NCI-H82 (cell line): Measurements from ENCODE around the gene TTLL11.

Source experiments
- DNase-seq: peaks from one replicate; lab custom pipeline; 2025; lab: John Stamatoyannopoulos, UW

The TTLL11 gene

GRCh38 chr9:121786998-121787422, 306.1 kb downstream of the TTLL11 start:
- no peak for DNase-seq

GRCh38 chr9:121786543-121786948, 306.6 kb downstream of the TTLL11 start:
- no peak for DNase-seq

GRCh38 chr9:121785673-121786542, 307.2 kb downstream of the TTLL11 start:
- DNase-seq, result no peak

DNA sequence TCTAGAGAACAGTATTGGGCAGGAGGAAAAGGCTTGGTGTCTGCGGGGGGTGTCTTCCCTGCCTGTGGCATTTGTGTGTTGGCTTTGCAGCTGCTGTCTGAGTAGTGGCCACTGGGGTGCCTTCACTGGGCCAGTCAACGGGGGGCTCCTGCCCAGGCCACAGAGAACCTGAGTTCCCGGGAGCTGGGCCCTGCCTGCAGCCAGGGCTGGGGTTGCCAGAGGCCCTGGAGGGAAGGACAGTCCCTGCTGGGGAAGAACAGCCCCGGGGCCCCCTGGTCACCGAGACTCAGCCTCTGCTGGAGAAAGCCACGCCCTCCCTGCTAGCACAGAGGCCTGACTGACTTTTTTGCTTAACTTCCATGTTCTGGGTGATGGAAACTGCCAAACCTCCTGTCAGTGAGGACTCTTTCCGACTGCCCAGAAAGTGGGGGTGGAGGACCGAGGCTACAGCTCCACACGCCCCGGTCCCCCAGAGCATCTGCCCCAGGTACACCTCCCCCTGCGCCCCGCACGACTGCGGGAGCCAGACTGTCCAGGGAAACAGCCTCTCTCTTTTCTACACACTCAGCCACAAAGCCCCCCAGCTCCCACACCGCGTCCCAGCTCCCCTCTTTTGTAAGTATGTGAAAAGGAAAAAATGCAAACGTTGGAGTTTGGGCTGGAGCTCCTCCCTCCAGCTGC, 308.2 kb downstream of the TTLL11 start:
- DNase-seq, result no peak

DNA sequence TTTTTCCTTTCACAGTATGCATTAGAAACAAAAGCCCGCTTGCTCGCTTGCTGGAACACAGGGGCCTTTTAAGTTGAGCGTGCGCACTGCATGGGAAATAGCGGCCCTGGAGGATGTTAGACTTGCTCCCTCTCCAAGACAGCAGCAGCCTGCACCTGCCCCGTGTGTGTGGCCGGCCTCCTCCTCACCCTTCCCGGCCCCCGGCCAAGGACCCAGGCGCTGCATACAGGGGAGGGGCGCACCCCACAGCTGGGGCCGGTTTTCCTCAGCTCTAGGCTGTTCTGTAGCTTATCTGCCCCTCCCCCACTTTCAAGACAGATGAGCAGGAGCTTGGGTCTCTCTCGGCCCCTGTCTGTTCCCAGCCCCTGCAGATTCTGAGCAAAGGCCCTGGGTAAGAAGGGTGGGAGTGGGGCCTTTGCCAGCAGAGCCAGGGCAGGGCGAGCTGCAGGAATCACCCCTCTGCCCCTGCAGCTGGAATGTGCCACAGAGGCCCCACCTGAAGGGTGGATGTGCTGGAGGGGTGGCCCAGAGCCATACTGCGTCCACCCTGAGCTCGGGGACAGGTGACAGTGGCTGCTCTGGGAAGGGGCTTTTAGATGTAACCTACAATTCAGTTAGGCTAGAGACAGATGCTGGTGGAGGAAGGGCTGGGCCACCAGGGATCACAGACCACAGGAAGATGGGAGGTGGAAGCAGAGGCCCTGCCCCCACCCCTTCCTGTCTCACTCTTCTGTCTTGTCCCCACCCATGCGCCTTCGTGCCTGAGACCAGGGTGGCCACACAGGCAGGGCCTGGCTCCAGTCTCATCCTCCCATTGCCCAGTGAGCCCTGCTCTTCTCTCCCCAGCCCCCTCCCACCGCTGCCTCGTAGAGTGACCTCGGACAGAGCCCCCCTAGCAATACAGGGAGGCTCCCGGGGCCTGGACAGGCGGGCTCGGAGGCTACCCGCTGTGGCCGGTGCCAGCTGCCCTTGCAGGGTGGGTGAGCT, 309.3 kb downstream of the TTLL11 start:
- peak; percentile 9 for DNase-seq

- DNase-seq, result peak; percentile 18
These were observed 310.0 kb downstream of the TTLL11 start for GRCh38 chr9:121783111-121783510.

- no peak for DNase-seq
These were observed 310.5 kb downstream of the TTLL11 start for GRCh38 chr9:121782514-121783110.

DNA sequence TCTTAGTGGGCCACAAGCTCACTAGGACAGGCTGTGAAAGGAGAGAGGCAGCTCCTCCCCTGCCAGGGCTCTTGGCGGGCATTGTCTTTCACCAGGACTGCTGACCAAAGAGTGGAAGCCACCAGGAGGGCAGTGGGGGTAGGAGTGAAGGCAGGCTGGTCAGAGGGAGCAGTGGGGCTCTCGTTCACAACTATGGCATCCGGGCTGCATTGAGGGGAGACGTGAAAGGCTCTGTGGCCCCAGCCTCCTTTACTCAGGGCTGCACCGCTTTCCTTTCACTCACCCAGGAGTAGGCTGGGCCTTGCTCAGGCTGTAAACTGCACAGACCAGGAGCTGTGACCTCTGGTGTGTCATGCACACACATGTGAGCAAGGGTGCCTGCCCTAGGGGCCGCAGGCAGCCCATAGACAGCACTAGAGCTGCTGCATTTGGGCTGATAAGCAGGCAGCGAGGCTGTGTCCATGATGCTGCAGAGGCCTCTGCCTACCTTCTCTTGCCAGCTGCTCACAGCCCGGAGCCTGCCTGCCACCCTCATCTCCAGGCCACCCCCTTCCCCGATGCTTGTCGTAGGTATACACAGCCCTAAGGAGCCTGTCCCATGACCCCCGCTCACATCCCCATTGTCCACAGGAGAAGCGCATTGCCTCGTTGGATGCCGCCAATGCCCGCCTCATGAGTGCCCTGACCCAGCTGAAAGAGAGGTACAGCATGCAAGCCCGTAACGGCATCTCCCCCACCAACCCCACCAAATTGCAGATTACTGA, 311.2 kb downstream of the TTLL11 start:
- no peak for DNase-seq

GRCh38 chr9:121781145-121781548, 312.0 kb downstream of the TTLL11 start:
- no peak for DNase-seq

DNA sequence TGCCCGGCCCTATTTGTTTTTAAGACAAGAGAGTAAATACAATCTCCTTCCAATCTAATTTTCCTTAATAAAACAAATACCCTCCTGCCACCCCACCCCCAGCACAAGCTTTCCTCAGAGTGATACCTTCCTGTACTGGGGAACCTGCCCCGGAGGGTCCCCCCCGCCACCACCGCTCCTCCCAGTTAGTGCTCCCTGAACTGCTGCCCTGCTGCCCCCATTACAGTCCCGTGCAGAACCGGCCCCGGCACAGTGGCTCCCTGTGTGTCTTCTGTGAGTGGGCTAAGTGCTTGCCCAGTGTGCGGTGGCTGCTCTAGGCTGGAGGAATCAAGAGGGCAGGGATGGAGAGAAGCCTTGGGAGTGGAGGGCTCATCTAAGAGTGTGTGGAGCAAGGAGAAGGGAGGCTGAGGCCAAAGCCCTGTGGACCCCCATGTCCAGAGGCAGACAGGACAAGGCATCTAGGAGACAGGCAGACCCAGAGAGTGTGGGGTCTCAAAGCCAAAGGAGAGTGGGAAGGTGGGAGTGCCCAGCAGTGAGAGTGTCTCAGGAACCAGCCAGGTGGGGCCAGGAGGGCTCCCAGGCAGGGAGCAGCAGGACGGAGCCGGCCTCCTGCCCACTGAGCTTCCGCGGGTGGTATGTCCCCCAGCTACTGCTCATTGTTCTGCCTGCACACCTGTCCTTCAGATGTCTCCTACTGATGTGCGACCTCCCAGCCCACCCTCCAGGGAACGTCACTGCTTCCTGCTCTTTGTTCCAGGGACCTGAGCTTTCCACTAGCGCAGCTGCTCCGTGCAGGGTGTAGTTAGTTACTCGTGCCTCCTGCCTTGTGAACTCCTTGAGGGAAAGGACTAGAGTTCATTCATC, 312.7 kb downstream of the TTLL11 start:
- DNase-seq, result no peak

DNA sequence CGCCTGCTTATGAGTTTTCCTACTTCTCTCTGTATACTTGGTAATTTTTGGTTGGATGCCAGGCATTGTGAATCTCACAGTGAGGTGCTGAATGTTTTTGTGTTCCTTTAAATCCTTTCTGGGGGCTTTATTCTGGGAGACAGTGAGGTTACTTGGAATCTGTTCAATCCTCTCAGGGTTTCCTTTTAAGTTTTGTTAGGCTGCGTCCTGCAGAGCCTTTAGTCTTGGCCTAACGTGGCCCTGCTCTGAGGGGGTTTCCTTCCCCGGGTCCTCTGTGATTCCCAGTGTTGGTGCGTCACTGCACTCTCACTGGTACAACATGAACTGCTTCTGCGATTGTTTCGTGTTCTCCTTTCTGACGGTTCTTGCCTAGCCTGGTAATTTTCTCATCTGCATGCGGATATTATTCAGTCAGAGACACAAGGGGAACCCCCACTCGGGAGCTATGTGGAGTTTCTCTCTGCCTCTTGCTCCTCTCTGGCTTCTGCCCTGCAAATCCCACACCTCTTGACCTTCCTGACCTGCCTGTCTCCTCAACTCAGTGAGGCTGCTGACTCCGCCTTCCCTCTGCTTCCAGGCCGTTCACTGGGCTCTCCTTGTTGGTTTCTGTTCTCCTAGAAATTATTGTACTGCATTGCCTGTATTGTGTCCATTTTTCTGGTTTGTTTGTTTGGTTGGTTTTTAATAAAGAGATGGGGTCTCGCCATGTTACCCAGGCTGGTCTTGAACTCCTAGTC, 313.6 kb downstream of the TTLL11 start:
- DNase-seq, result no peak

DNA sequence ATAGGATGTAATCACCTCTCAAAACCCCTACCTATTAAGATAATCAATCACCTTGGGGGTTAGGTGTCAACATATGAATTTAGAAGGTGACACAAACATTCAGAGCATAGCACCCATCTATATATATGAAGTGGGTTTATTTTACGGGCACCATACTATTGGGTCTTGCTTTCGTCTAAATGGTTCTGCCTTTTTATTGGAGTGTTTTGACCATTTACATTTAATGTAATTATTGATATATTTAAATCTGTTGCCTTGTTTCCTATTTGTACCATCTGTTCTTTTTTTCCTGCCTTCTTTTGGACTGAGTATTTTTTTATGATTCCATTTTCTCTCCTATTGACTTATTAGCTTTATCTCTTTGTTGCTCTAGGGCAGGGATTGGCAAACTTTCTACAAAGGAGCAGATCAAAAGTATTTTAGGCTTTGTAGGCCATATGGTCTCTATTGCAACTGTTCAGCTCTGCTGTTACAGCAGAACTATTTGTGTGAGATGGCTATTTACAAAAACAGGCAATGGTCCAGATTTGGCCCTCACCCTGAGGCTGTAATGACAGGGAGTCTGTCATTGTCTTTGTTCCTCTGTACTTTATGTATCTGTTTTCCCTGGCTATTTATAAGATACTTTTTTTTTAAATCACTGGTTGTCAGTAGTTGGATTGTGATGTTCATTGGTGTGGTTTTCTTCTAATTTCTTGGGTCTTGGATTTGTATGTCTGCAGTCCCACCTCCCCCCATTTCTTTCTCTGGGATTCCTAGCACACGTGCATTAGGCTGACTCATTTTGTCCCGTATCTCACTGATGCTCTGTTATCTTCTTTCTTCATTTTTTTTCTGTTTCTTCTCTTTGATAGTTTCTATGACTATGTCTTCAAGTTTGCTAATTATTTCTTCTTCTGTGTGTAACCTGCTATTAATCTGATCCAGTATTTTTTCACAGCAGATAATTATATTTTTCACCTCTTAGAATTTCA, 314.6 kb downstream of the TTLL11 start:
- DNase-seq, result no peak

- DNase-seq, result no peak
These were observed 316.1 kb downstream of the TTLL11 start for GRCh38 chr9:121776739-121777637.

GRCh38 chr9:121776001-121776738, 316.9 kb downstream of the TTLL11 start:
- no peak for DNase-seq

GRCh38 chr9:121774715-121775613, 318.1 kb downstream of the TTLL11 start:
- no peak for DNase-seq
